Urothelium cell line (cell line): ENCODE results near the gene PPP4R3A.
"Not testable (repeated sequence)": the region's sequence is repeated elsewhere in the genome, so short reads cannot be mapped to it uniquely, and the experiment has no call there.

Experiments
- DNase-seq: peaks from one replicate; pipeline ENCODE4 v3.0.0; 2011; ENCODE audit warnings: low spot score, mixed read lengths
- FAIRE-seq: peaks from 2 replicates; lab custom pipeline; 2011; peaks lifted over from hg19 to GRCh38; lab: Jason Lieb, UNC

The PPP4R3A gene

GRCh38 chr14:91444335-91445020 is 65.6 kb downstream of the PPP4R3A start:
- DNase-seq (no peak), FAIRE-seq (no peak)

GRCh38 chr14:91439345-91439744 is 70.8 kb downstream of the PPP4R3A start:
- DNase-seq: no peak
- no peak for FAIRE-seq

GRCh38 chr14:91438845-91439244 is 71.3 kb downstream of the PPP4R3A start:
- no peak for DNase-seq
- no peak for FAIRE-seq

GRCh38 chr14:91436266-91436665 is 73.8 kb downstream of the PPP4R3A start:
- not testable (repeated sequence) for FAIRE-seq, DNase-seq

- FAIRE-seq: no peak
- DNase-seq: no peak
Observed at GRCh38 chr14:91429385-91429784, 80.7 kb downstream of the PPP4R3A start.

GRCh38 chr14:91428931-91429330 is 81.2 kb downstream of the PPP4R3A start:
- not testable (repeated sequence) for FAIRE-seq, DNase-seq

- not testable (repeated sequence) for DNase-seq, FAIRE-seq
Observed at GRCh38 chr14:91425531-91425944, 84.6 kb downstream of the PPP4R3A start.

- DNase-seq (no peak), FAIRE-seq (no peak)
Observed at GRCh38 chr14:91424813-91425530, 85.1 kb downstream of the PPP4R3A start.

- FAIRE-seq (no peak), DNase-seq (no peak)
Observed at GRCh38 chr14:91420686-91421085, 89.4 kb downstream of the PPP4R3A start.

- FAIRE-seq (no peak), DNase-seq (no peak)
Observed at GRCh38 chr14:91419451-91419850, 90.7 kb downstream of the PPP4R3A start.

GRCh38 chr14:91419044-91419397 is 91.1 kb downstream of the PPP4R3A start:
- FAIRE-seq: no peak

GRCh38 chr14:91418387-91419043 is 91.6 kb downstream of the PPP4R3A start:
- DNase-seq: peak; percentile 54
- no peak for FAIRE-seq

More at GRCh38 chr14:91419044-91419397, 91.1 kb downstream of the PPP4R3A start:
- no peak for DNase-seq

- no peak for DNase-seq
Observed at GRCh38 chr14:91417983-91418386, 92.1 kb downstream of the PPP4R3A start.

GRCh38 chr14:91417120-91417982 is 92.8 kb downstream of the PPP4R3A start, which contains the start of gene CCDC88C:
TSS of gene CCDC88C (minus strand) at chr14:91417820. CDS start at chr14:91417690, 130 bp downstream.
- no peak for DNase-seq
- no peak for FAIRE-seq

More at GRCh38 chr14:91417983-91418386, 92.1 kb downstream of the PPP4R3A start:
- no peak for FAIRE-seq

- FAIRE-seq: no peak
- DNase-seq: no peak
Observed at GRCh38 chr14:91416744-91417119, 93.4 kb downstream of the PPP4R3A start.

- FAIRE-seq: no peak
Observed at GRCh38 chr14:91415794-91416743, 94.0 kb downstream of the PPP4R3A start.

GRCh38 chr14:91414475-91414833 is 95.7 kb downstream of the PPP4R3A start:
- FAIRE-seq: no peak
- DNase-seq: no peak

More at GRCh38 chr14:91415794-91416743, 94.0 kb downstream of the PPP4R3A start:
- peak; percentile 23 for DNase-seq

GRCh38 chr14:91413547-91414474 is 96.3 kb downstream of the PPP4R3A start:
- no peak for DNase-seq
- no peak for FAIRE-seq
